Hippocampal formation (tissue), 2 donors: ENCODE data around the gene TCF4.
A peak's percentile ranks its signal among the peaks of the same experiment; 100 is the strongest.

Experiments
- DNase-seq, 2 donors: peaks; one replicate each; lab custom pipeline; 2025; lab: John Stamatoyannopoulos, UW

TCF4 gene

DNA sequence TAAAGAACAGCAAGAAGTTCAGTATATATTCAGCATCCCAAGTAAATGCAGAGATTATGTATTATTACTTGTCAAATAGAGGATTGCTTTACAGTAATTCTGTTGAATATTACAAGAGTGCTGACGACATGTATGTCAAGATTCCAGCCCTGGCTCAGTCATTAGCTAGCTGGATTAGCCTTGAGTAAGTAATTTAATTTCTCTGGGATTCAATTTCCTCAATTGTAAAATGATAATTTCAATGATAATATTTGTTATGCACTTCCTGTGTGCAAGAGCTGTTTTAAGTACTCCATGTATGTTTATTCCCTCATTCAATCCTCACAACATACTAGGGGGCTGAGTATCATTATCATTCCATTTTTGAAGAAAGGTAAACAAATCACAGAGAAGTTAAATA lies 44.0 kb downstream of the TCF4 start:
- DNase-seq = no peak

GRCh38 chr18:55543130-55543704 lies 44.8 kb downstream of the TCF4 start:
- no peak for DNase-seq

DNA sequence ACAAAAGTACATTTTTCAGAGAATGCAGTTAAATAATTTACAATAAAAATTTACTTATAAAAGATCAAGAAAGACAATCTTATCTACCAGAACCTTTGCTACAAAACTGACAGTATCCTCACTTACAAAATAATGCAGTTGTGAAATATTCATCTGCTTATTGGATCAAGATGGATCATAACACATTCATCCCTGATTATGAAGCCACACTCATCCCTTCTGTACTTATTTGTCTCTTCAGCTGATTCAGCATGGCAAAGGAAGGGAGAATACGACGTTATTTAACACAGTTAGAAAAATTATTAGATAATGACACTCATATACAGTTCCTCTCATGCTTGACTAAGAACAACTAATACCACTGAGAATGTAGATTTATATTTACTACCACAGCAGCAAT lies 46.4 kb downstream of the TCF4 start:
- no peak for DNase-seq

DNA sequence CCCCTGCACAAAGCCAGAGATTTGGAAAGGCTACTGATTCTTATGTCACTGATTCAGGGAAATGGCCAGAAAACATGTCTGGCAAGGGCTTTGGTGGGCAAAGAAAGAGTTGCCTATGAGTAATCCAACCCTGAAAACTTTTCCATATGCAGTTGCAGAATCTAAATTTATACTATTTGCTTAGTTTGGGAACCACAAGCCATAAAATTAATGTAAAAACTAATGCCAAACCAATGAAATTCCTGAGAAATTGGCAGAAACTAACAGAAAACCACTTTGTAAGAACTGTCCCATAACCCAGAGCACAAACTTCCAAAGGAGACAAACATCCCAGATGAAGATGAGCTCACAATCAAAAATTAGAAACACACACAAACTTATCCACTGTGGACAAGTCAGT lies 48.8 kb downstream of the TCF4 start:
- DNase-seq = no peak

GRCh38 chr18:55534996-55535395 lies 53.0 kb downstream of the TCF4 start:
- DNase-seq = no peak

- no peak for DNase-seq
Observed at GRCh38 chr18:55534547-55534946, 53.4 kb downstream of the TCF4 start.

DNA sequence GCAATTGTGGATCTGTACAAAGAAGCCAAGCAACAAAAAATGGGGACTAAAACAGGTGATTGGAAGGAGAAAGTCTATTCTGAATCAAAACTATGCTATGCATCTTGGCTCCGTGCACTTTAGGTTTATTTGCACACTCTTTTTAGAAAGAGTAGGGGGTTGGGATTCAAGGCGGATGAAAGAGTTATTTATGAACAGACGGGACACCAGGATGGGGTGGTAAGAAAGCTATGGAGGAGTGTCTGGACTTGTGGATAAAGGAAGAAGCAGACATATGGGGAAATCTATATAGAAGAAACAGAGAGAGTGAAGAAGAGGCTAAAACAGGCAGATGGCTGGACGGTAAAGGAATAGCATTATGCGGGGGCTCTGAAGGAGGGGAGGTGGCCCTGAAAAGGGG lies 57.8 kb downstream of the TCF4 start:
- no peak for DNase-seq

DNA sequence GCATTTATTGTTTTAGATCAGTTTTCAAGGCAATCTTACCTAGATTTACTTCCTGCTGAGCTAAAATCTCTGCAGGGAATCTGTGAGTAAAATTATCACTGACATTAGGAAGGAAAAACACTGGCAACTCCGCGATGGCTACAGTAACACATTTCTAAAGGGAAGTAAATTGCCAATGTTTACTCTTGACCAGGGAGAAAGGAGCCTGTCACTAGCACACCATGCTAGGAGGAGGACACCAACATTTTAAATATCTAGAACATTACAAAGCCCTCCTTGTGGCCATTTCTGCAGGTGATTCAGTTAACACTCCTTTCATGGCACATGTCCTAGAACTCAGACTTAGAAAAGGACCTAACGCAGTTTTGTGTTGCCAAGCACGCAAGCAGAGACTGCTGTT lies 58.4 kb downstream of the TCF4 start:
- no peak for DNase-seq

GRCh38 chr18:55525845-55526244 lies 62.1 kb downstream of the TCF4 start:
- DNase-seq = no peak

GRCh38 chr18:55524353-55525073 lies 63.5 kb downstream of the TCF4 start:
- DNase-seq = no peak

DNA sequence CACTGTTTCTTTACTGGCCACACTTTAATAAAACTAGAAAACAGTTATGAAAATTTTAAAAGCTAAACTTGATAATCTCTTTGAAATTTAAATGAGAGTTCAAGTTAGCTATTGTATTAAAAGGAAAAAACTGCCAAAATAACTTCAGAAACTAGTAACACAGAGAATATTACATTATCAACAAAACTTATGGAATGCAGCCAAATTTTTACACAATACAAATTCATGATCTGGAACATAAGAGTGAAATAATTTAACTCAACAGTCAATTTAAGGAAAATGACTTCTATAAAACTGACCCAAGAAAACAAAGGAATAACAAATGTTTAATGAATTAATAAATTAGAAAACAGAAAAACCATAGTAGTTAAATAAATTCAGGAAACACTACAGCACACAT lies 65.0 kb downstream of the TCF4 start:
- no peak for DNase-seq

- DNase-seq = peak in 1 of 2 donors; percentile 25
Observed at GRCh38 chr18:55522011-55522410, 66.0 kb downstream of the TCF4 start.

DNA sequence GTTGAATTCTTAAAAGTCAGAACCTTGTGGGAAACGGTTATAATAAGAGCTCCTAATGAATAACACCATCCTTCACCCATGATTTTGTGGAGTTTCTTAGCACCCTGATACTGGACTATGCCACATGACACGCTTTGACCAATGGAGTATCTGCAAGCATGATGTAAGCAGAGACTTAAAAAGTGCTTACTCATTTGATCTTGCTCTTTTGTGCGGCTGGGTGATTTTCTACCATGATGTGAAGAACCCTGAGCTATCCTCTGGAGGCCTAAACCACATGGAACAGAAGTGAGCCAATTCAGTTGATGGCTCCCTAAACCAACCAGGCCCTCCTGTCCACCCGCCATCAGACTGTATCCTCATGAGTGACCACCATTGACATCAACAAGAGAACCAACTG lies 70.9 kb downstream of the TCF4 start:
- no peak for DNase-seq

DNA sequence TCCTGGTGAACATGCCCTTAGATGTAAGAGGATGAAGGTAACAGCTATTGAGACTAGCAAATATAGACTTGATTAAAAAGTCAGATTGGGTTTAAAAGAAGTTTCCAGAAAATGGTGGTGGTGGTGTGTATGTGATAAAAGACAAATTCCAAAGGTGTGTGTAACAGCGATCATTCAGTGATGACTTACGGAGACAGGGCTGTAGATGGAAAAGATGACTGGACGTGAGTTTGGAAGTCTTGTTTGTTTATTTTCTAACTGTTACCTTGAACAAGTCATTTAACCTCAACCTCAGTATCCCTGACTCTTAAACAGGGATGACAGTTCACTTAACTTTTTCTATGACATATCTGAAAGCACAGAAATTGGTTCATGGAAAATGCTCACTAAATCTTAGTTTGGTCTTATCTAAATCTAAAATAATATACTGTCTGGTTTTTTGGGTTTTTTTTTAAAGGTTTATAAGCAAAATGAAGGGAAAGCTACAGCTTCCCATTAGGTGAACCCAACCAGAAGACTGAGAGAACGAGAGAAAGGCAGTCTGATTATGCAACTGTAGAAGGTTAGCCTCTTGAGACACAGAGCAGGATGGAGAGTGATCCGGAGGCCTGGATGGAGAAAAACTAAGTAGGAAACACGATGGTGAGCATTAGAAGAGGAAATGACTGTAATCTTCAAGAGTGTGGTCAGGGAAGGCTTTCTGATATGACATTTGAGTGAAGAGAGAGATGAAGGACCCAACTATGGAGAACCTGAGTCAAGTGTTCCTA lies 71.9 kb downstream of the TCF4 start:
- DNase-seq = no peak

DNA sequence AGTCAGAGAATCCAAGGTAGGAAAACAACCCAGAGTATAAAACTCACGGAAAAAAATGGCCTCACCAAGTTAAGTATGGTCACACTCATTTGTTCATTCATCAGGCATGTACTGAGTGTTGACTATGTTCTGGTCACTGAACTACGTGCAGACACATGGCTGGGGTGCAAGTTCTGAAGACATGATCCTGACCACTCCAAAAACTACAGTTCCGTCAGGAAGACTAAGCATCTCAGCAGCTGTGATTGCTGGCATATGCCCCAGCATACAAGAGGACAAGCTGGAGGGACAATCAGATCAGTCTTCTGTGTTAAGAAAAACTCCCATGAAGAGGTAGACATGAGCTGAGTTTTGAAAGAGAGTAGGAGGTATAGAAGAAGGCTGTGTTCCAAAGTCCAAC lies 72.8 kb downstream of the TCF4 start:
- no peak for DNase-seq

- no peak for DNase-seq
Observed at GRCh38 chr18:55513161-55513560, 74.8 kb downstream of the TCF4 start.

- DNase-seq = no peak
Observed at GRCh38 chr18:55511277-55511676, 76.7 kb downstream of the TCF4 start.

- no peak for DNase-seq
Observed at GRCh38 chr18:55510809-55511208, 77.2 kb downstream of the TCF4 start.

DNA sequence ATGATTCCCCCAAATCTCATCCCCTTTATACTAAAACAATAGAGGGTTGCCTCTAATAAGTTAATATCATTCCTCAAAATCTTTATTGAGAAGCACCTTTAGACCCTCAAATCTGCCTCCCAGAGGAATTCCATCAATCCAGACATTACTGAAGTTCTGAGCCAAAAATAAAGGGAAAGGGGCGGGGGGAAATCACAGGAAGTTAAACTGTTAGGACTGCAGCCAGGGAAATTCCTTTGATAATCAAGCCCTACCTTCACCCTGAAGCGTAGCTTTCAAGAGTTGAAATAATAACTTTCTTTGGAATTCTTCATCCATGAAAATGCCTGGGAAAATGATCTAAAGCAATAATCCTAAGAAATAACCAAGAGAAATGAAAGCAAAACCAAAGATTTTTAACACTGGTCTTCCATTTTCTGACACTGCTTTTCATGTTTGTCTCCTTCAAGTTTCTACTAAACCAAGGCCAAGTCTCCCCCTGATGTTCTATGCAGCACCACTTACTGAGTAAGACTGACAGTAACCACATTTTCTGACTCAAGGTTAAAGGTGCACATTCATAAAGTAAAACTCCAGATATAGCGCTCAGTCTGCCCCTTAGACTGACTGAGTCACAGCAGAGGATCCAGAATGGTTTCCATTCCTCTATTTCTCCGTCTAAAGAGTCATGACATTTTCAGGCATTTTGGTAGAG lies 78.2 kb downstream of the TCF4 start:
- DNase-seq = no peak

- no peak for DNase-seq
Observed at GRCh38 chr18:55508651-55509050, 79.3 kb downstream of the TCF4 start.

DNA sequence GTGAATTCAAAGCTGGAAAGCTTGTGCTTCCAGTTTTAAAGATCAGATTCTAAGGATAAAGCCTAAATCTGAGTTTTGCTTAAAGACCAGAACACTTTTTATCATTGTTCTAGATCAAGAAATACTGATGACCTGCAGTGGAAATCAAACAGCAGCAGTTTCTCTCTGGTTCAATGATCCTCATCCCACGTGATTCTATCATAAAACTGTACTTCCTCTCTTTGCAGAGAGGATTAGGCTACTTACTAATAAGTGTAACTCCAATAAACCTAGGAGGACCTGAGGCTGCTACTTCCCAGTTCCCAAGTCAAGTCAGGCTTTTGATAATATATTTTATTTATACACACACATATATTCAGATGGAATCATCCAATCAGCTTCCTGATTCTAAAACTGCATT lies 81.9 kb downstream of the TCF4 start:
- DNase-seq = no peak

GRCh38 chr18:55504808-55505207 lies 83.2 kb downstream of the TCF4 start:
- no peak for DNase-seq
